Measurements from ENCODE around the gene LRRFIP1. TPM values are rescaled to one million over a fixed set of nuclear protein-coding genes. Genes with fewer than 3 reads are reported as not detected.

The LRRFIP1 gene
- total and polyA plus RNA-seq, 9 of the 15 experiments (the other 6 are each of a cell fraction or from before 2014, with no cell fraction given) = 13.1 to 45.2 (median 31.3) TPM

GRCh38 chr2:237615631-237616249 lies 11.6 kb upstream of the LRRFIP1 start (continued):
- TF ChIP-seq MLX (CRISPR knock-in tag; conservative IDR thresholded peaks at IDR 0.05) (no peak), CHD7 (IDR thresholded peaks at IDR 0.05; ENCODE audit: low read depth, low read length) (no peak)

Data from K562 (cell line).